ENCODE results near the gene QRSL1. TPM values are rescaled to one million over a fixed set of nuclear protein-coding genes. Genes with fewer than 3 reads are reported as not detected.

Gene QRSL1
- total RNA-seq, 1 donor from 2014 or later, result 9.8 TPM

- TF ChIP-seq, protein P1, sequence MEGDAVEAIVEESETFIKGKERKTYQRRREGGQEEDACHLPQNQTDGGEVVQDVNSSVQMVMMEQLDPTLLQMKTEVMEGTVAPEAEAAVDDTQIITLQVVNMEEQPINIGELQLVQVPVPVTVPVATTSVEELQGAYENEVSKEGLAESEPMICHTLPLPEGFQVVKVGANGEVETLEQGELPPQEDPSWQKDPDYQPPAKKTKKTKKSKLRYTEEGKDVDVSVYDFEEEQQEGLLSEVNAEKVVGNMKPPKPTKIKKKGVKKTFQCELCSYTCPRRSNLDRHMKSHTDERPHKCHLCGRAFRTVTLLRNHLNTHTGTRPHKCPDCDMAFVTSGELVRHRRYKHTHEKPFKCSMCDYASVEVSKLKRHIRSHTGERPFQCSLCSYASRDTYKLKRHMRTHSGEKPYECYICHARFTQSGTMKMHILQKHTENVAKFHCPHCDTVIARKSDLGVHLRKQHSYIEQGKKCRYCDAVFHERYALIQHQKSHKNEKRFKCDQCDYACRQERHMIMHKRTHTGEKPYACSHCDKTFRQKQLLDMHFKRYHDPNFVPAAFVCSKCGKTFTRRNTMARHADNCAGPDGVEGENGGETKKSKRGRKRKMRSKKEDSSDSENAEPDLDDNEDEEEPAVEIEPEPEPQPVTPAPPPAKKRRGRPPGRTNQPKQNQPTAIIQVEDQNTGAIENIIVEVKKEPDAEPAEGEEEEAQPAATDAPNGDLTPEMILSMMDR (IDR thresholded peaks at IDR 0.05; ENCODE audit: insufficient read depth, low read depth, low read length), result no peak
- no peak for TF ChIP-seq EZH2 (IDR thresholded peaks at IDR 0.05; ENCODE audit: insufficient read depth, low read length)
- H4K20me1 ChIP-seq (ENCODE audit: insufficient read depth, low read length), result no peaks in the 10 kb centered on the region
- Mint-ChIP-seq H3K9me3 (ENCODE audit: unreplicated experiment) (no peaks in the 10 kb centered on the region), H3K36me3 (ENCODE audit: low read depth, unreplicated experiment) (peaks cover 1% of the 10 kb centered on the region), H3K4me1 (ENCODE audit: low read depth, unreplicated experiment) (peaks cover 5% of the 10 kb centered on the region), H3K27me3 (ENCODE audit: low read depth, unreplicated experiment) (peaks cover 3% of the 10 kb centered on the region), H3K27ac (ENCODE audit: unreplicated experiment) (no peak overlapping the region), H3K4me3 (ENCODE audit: unreplicated experiment) (no peak overlapping the region)
- peak overlapping the region; percentile 12 for H3K4me2 ChIP-seq (ENCODE audit: low read length)
- peaks cover 2% of the 10 kb centered on the region for H3K27me3 ChIP-seq (ENCODE audit: insufficient read depth, low read length)
- no peaks in the 10 kb centered on the region for H3K36me3 ChIP-seq (ENCODE audit: insufficient read depth, low read length)
- FAIRE-seq (no peak), DNase-seq (ENCODE audit: low read depth) (peak; percentile 67)
- no peak overlapping the region for H3K9ac ChIP-seq (ENCODE audit: low read length)
- H3K79me2 ChIP-seq (ENCODE audit: insufficient read depth, low read length), result no peaks in the 10 kb centered on the region
- no peak overlapping the region for H3K4me3 ChIP-seq (ENCODE audit: insufficient read depth, low read depth, low read length)
- H3K9me3 ChIP-seq (ENCODE audit: insufficient read depth, low read depth, low read length), result no peaks in the 10 kb centered on the region
- H2AFZ ChIP-seq (ENCODE audit: low read depth, low read length), result no peak overlapping the region
- H3K27ac ChIP-seq (ENCODE audit: low read depth, low read length), result peak overlapping the region; percentile 12
- H3K4me1 ChIP-seq (ENCODE audit: insufficient read depth, low read length), result peaks cover 11% of the 10 kb centered on the region
These were observed 62.9 kb downstream of the QRSL1 start for GRCh38 chr6:106692112-106692818.

DNA sequence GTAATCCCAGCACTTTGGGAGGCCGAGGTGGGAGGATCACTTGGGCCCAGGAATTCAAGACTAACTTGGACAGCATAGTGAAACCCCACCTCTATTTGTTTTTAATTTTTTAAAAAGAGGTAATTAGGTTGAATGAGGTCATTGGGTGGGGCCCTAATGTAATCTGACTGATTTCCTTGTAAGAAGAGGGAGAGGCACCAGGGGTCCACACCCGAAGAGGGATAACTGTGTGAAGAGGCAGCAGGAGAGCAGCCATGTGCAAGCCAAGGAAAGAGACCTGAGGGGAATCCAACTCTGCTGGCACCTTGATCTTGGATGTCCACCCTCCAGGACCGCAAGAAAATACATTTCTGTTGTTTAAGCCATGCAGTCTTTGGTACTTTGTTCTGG lies 63.4 kb downstream of the QRSL1 start:
- Histone ChIP-seq H3K79me2 (ENCODE audit: insufficient read depth, low read length) (no peaks in the 10 kb centered on the region), H3K4me2 (ENCODE audit: low read length) (no peak overlapping the region), H3K9me3 (ENCODE audit: insufficient read depth, low read depth, low read length) (no peaks in the 10 kb centered on the region), H4K20me1 (ENCODE audit: insufficient read depth, low read length) (no peaks in the 10 kb centered on the region), H3K4me1 (ENCODE audit: insufficient read depth, low read length) (peaks cover 11% of the 10 kb centered on the region), H3K36me3 (ENCODE audit: insufficient read depth, low read length) (no peaks in the 10 kb centered on the region), H3K9ac (ENCODE audit: low read length) (no peak overlapping the region), H3K4me3 (ENCODE audit: insufficient read depth, low read depth, low read length) (no peak overlapping the region), H3K27ac (ENCODE audit: low read depth, low read length) (no peak overlapping the region), H2AFZ (ENCODE audit: low read depth, low read length) (no peak overlapping the region), H3K27me3 (ENCODE audit: insufficient read depth, low read length) (peaks cover 2% of the 10 kb centered on the region)
- Mint-ChIP-seq H3K9me3 (ENCODE audit: unreplicated experiment) (no peaks in the 10 kb centered on the region), H3K4me1 (ENCODE audit: low read depth, unreplicated experiment) (peaks cover 5% of the 10 kb centered on the region), H3K27ac (ENCODE audit: unreplicated experiment) (no peak overlapping the region), H3K4me3 (ENCODE audit: unreplicated experiment) (no peak overlapping the region), H3K36me3 (ENCODE audit: low read depth, unreplicated experiment) (peaks cover 1% of the 10 kb centered on the region), H3K27me3 (ENCODE audit: low read depth, unreplicated experiment) (peaks cover 3% of the 10 kb centered on the region)
- FAIRE-seq (no peak), DNase-seq (ENCODE audit: low read depth) (no peak)
- TF ChIP-seq EZH2 (IDR thresholded peaks at IDR 0.05; ENCODE audit: insufficient read depth, low read length), result no peak
- TF ChIP-seq, protein P1 (IDR thresholded peaks at IDR 0.05; ENCODE audit: insufficient read depth, low read depth, low read length), result no peak

DNA sequence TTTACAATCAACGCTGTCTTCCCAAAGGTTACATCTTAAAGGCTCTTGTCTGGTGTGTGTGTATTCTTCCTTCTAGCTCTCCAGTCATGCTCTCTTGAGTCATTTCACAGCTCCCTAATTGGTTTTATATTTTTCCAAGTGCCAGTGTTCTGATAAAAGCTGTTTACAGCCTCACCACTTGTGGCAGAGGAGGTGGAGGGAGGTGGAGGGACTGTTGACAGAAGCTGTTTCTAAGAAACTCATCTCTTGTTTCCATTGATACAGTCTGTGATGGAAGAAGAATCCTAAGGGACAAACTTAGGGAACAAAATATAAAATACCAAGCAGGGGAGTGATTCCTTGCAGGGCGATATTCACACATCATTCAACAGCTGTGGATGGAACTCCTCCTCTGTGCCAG lies 64.0 kb downstream of the QRSL1 start:
- peaks cover 1% of the 10 kb centered on the region for H3K36me3 Mint-ChIP-seq (ENCODE audit: low read depth, unreplicated experiment)
- peaks cover 2% of the 10 kb centered on the region for H3K27me3 ChIP-seq (ENCODE audit: insufficient read depth, low read length)
- DNase-seq (ENCODE audit: low read depth) (no peak), FAIRE-seq (no peak)
- H3K4me3 Mint-ChIP-seq (ENCODE audit: unreplicated experiment), result no peak overlapping the region
- H3K27ac ChIP-seq (ENCODE audit: low read depth, low read length), result no peak overlapping the region
- H3K9me3 ChIP-seq (ENCODE audit: insufficient read depth, low read depth, low read length), result no peaks in the 10 kb centered on the region
- H3K9me3 Mint-ChIP-seq (ENCODE audit: unreplicated experiment), result no peaks in the 10 kb centered on the region
- peaks cover 3% of the 10 kb centered on the region for H3K27me3 Mint-ChIP-seq (ENCODE audit: low read depth, unreplicated experiment)
- H3K4me1 Mint-ChIP-seq (ENCODE audit: low read depth, unreplicated experiment), result peaks cover 5% of the 10 kb centered on the region
- H3K4me2 ChIP-seq (ENCODE audit: low read length), result no peak overlapping the region
- peaks cover 11% of the 10 kb centered on the region for H3K4me1 ChIP-seq (ENCODE audit: insufficient read depth, low read length)
- no peaks in the 10 kb centered on the region for H3K79me2 ChIP-seq (ENCODE audit: insufficient read depth, low read length)
- TF ChIP-seq, protein P1 (IDR thresholded peaks at IDR 0.05; ENCODE audit: insufficient read depth, low read depth, low read length), result no peak
- TF ChIP-seq EZH2 (IDR thresholded peaks at IDR 0.05; ENCODE audit: insufficient read depth, low read length), result no peak
- H3K4me3 ChIP-seq (ENCODE audit: insufficient read depth, low read depth, low read length), result no peak overlapping the region
- no peak overlapping the region for H2AFZ ChIP-seq (ENCODE audit: low read depth, low read length)
- no peak overlapping the region for H3K27ac Mint-ChIP-seq (ENCODE audit: unreplicated experiment)
- H3K36me3 ChIP-seq (ENCODE audit: insufficient read depth, low read length), result no peaks in the 10 kb centered on the region
- H3K9ac ChIP-seq (ENCODE audit: low read length), result no peak overlapping the region
- no peaks in the 10 kb centered on the region for H4K20me1 ChIP-seq (ENCODE audit: insufficient read depth, low read length)

Data from astrocyte (in vitro differentiated cells and primary cell).